Testis (tissue), 3 donors: ENCODE results near the gene PLCZ1. TPM values are rescaled to one million over a fixed set of nuclear protein-coding genes. Genes with fewer than 3 reads are reported as not detected.

Experiments used
- DNase-seq: peaks from one replicate; pipeline ENCODE4 v3.0.0-alpha.2; 2019
- H3K27ac ChIP-seq, 2 donors: fragments of 200-600 bp; sonication (generic); one replicate each; pipeline ENCODE4 v1.5.1; 2019
- H3K27me3 ChIP-seq: fragments of 200-600 bp; sonication (generic); one replicate; pipeline ENCODE4 v1.5.1; 2019
- H3K36me3 ChIP-seq: fragments of 200-600 bp; sonication (generic); one replicate; pipeline ENCODE4 v1.5.1; 2017; ENCODE audit warnings: low read depth; ENCODE audit errors: missing control alignments
- H3K4me1 ChIP-seq: fragments of 200-600 bp; sonication (generic); one replicate; pipeline ENCODE4 v1.5.1; 2019
- H3K4me3 ChIP-seq, 2 donors: fragments of 200-600 bp; sonication (generic); one replicate each; pipeline ENCODE4 v1.5.1; 2017 to 2019
- H3K9me3 ChIP-seq: fragments of 200-600 bp; sonication (generic); one replicate; pipeline ENCODE4 v1.5.1; 2017
- POLR2A ChIP-seq: fragments of 450-650 bp; IDR thresholded peaks from one replicate; pipeline ENCODE4 v1.6.1; 2017; ENCODE audit warnings: antibody characterized with exemption, mild to moderate bottlenecking, moderate library complexity
- WGBS, 2 donors: methylation state at CpG; one replicate each; pipeline ENCODE4 v1.1.5; 2018; 5-methylcytosine and 5-hydroxymethylcytosine counted together
- intact Hi-C: fragments of 100-400 bp; cut with DNase I; formaldehyde crosslinking; loops from one replicate; pipeline ENCODE4 v1.15.1; 2023; ENCODE audit warnings: low total_unique reads
- polyA plus RNA-seq: library from polyadenylated mRNA; stranded (reverse); fragments of 350-450 nt; fragmentation: Illumina TruSeq; extraction: RNeasy Lipid Tissue Mini Kit (QIAGEN cat#74804); gene quantifications from one replicate; pipeline ENCODE4 v1.2.3, GENCODE V29; 2014; ENCODE audit warnings: low read depth, low replicate concordance; ENCODE audit not compliant: insufficient read depth
- total RNA-seq, 2 donors: library from RNA; depleted of rRNA; stranded (reverse); fragments of >200 nt; gene quantifications; one replicate each; pipeline ENCODE4 v1.2.3, GENCODE V29; 2016
- TF ChIP-seq, protein P1 (sequence below), 3 experiments: fragments of 450-650 bp in 2 of 3; fragments of 200-600 bp in 1 of 3; sonication (generic) in 1 of 3; IDR thresholded peaks; one replicate each; pipeline ENCODE4 v1.5.1; 2016 to 2019; ENCODE audit warnings: antibody characterized with exemption in 3 of 3, mild to moderate bottlenecking in 2 of 3, moderate library complexity in 1 of 3

Gene PLCZ1
- total and polyA plus RNA-seq, 3 donors from 2014 or later: 13.4 to 62.8 (median 52.5) TPM

DNA sequence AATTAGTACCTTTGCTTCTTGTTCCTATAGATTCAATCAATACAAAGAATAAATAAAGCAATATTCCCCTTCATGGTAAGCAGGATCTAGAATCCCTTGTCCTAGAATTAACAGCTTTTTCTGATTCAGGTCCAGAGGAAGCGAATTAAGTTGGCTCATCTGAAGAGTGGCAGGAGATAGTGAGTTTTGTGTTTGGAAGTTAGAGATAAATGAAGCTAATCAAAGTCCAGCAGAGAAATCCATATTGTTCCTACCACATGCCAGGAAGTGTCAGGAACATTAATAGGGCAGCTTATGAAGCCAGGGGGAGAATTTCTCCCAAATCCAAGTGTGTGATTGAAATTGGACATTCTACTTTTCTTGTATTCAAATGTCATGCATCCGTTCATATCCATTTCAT, 14.1 kb upstream of the PLCZ1 start:
- intact Hi-C loops: no loop called here
- TF ChIP-seq POLR2A: no peak
- TF ChIP-seq, protein P1, sequence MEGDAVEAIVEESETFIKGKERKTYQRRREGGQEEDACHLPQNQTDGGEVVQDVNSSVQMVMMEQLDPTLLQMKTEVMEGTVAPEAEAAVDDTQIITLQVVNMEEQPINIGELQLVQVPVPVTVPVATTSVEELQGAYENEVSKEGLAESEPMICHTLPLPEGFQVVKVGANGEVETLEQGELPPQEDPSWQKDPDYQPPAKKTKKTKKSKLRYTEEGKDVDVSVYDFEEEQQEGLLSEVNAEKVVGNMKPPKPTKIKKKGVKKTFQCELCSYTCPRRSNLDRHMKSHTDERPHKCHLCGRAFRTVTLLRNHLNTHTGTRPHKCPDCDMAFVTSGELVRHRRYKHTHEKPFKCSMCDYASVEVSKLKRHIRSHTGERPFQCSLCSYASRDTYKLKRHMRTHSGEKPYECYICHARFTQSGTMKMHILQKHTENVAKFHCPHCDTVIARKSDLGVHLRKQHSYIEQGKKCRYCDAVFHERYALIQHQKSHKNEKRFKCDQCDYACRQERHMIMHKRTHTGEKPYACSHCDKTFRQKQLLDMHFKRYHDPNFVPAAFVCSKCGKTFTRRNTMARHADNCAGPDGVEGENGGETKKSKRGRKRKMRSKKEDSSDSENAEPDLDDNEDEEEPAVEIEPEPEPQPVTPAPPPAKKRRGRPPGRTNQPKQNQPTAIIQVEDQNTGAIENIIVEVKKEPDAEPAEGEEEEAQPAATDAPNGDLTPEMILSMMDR (IDR thresholded peaks at IDR 0.05): no peak
- no peak for DNase-seq
- Histone ChIP-seq H3K27me3 (no peaks in the 10 kb centered on the region), H3K27ac (no peak overlapping the region), H3K9me3 (no peaks in the 10 kb centered on the region), H3K4me3 (no peak overlapping the region), H3K36me3 (no peaks in the 10 kb centered on the region), H3K4me1 (peaks cover 11% of the 10 kb centered on the region)
- 68 to 81% methylated on average over 2 of the region's 2 CpGs for WGBS, 2 donors

DNA sequence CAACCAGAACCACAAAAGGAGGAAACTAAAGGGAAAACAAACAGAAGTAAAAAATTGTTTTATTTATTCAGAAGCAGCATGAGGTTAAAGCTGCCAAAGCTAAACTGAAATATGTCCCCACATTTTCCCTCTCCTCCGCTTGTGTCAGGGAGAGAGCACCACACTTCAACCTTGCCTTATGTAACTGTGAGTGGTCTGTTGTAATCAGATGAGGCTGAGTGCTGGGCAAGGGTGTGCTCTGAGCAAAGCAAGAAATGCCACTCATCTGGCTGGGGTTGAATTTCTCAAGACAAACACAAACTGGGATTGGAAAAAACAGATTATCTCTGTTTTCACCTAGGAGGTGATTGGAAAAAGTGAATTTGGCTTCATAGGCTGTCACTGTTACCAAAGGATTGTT, 12.3 kb upstream of the PLCZ1 start:
- DNase-seq: no peak
- no peak for TF ChIP-seq POLR2A
- TF ChIP-seq, protein P1 (IDR thresholded peaks at IDR 0.05): no peak
- 83 to 89% methylated on average over 1 of the region's 1 CpG for WGBS, 2 donors
- Histone ChIP-seq H3K27ac (no peak overlapping the region), H3K36me3 (no peaks in the 10 kb centered on the region), H3K4me1 (peaks cover 11% of the 10 kb centered on the region), H3K9me3 (no peaks in the 10 kb centered on the region), H3K27me3 (no peaks in the 10 kb centered on the region), H3K4me3 (no peak overlapping the region)
- intact Hi-C loops: no loop called here

DNA sequence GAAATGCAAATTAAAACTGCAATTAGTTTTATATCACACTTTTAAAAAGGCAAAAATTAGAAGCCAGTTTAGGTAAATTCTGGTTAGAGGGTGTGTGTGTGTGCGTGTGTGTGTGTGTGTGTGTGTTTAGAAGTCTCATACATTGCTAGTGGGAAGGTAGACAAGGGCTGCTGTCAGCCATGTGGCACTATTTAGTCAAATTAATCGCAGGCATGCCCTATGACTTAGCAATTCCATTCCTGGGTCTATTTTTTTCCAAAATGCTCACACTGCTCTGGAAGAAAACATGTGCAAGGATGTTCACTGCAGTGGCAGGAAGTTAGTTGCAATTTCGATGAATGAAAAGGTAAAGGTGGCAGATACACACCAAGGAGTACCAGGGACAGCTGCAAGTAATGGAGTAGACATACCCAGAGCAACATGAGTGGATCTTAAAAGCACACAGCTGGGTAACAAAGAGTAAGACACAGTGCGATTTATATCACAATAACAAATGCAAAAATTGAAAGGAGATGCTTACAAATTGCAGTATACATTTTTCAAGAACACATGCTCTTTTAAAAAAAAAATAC, 11.7 kb upstream of the PLCZ1 start:
- TF ChIP-seq, protein P1 (IDR thresholded peaks at IDR 0.05): no peak
- no peak for TF ChIP-seq POLR2A
- H3K9me3 ChIP-seq: no peaks in the 10 kb centered on the region
- DNase-seq: no peak
- peaks cover 11% of the 10 kb centered on the region for H3K4me1 ChIP-seq
- no peak overlapping the region for H3K4me3 ChIP-seq
- intact Hi-C loops: no loop called here
- H3K27ac ChIP-seq: no peak overlapping the region
- no peaks in the 10 kb centered on the region for H3K27me3 ChIP-seq
- no peaks in the 10 kb centered on the region for H3K36me3 ChIP-seq
- 73 to 80% methylated on average over 4 of the region's 4 CpGs for WGBS, 2 donors

DNA sequence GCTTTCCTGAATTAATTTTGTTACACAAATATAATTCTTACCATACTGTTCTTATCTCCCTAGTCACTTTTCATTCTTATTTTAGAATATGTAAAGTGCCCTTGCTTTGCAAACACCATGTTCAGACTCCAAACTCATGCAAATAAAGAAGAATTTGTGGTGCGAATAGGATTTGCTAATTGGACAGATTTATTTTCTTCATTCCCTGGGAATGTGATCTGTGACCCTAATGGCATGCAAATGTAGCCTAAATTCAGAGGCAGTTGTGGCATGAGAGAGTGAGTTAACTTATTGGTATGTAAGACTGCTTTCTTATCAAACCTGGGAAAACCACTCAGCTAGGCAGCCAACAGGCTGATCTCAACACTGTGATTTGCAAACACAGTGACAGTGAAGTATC, 10.1 kb upstream of the PLCZ1 start:
- no peak for TF ChIP-seq POLR2A
- TF ChIP-seq, protein P1 (IDR thresholded peaks at IDR 0.05): no peak
- H3K27me3 ChIP-seq: no peaks in the 10 kb centered on the region

DNA sequence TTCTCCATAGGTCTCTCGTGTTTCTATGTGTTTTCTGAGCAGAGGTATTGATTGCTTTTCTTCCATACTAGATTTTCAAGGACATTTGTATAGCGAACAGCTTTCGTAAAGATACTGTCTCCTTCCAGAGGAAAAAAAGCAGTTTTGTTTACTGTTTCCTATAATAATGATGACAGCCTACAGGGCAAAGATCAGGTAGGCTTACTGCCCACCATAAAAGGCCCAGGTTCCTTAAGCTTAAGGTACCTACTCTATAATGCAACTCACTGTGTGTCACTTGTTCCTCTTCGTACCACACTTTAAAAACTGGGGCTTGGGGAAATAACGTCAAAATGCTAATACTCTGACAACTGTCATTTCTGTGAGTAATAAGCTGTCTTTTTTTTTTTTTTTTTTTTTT, 6.7 kb downstream of the PLCZ1 start:
- H3K36me3 ChIP-seq: no peaks in the 10 kb centered on the region
- DNase-seq: no peak
- no peaks in the 10 kb centered on the region for H3K9me3 ChIP-seq
- no peak overlapping the region for H3K4me3 ChIP-seq
- H3K27me3 ChIP-seq: no peaks in the 10 kb centered on the region
- TF ChIP-seq, protein P1 (IDR thresholded peaks at IDR 0.05): no peak
- TF ChIP-seq POLR2A: no peak
- intact Hi-C loops: no loop called here
- H3K4me1 ChIP-seq: no peaks in the 10 kb centered on the region
- 83 to 90% methylated on average over 5 of the region's 5 CpGs for WGBS, 2 donors
- no peak overlapping the region for H3K27ac ChIP-seq

More for the DNA sequence above, 10.1 kb upstream of the PLCZ1 start:
- Histone ChIP-seq H3K27ac (no peak overlapping the region), H3K9me3 (no peaks in the 10 kb centered on the region), H3K36me3 (no peaks in the 10 kb centered on the region), H3K4me3 (no peak overlapping the region), H3K4me1 (peaks cover 7% of the 10 kb centered on the region)
- intact Hi-C loops: no loop called here
- 57 to 59% methylated on average over 1 of the region's 1 CpG for WGBS, 2 donors
- DNase-seq: no peak
